GM08714 (cell line): ENCODE measurements around the gene IMPG2.

Experiments used
- H3K4me3 ChIP-seq: fragments of 200-500 bp; sonication (Bioruptor generic); 2 replicates; pipeline ENCODE4 v1.5.1; 2014; ENCODE audit warnings: mild to moderate bottlenecking, low read length, inconsistent platforms
- ZNF274 ChIP-seq: IDR thresholded peaks from 2 replicates; pipeline ENCODE4 v1.6.1; 2012; ENCODE audit warnings: mild to moderate bottlenecking, low read depth, low read length

The IMPG2 gene

GRCh38 chr3:101195951-101196713 is 124.2 kb downstream of the IMPG2 start:
- no peak overlapping the region for H3K4me3 ChIP-seq
- TF ChIP-seq ZNF274: no peak

- no peak overlapping the region for H3K4me3 ChIP-seq
- no peak for TF ChIP-seq ZNF274
Observed at GRCh38 chr3:101194392-101194791, 126.0 kb downstream of the IMPG2 start.

GRCh38 chr3:101193957-101194356 is 126.4 kb downstream of the IMPG2 start:
- H3K4me3 ChIP-seq: no peak overlapping the region
- no peak for TF ChIP-seq ZNF274

- no peak overlapping the region for H3K4me3 ChIP-seq
- no peak for TF ChIP-seq ZNF274
Observed at GRCh38 chr3:101189796-101190195, 130.6 kb downstream of the IMPG2 start.

- no peak overlapping the region for H3K4me3 ChIP-seq
- no peak for TF ChIP-seq ZNF274
Observed at GRCh38 chr3:101189176-101189575, 131.2 kb downstream of the IMPG2 start.

GRCh38 chr3:101185341-101185740 is 135.0 kb downstream of the IMPG2 start:
- H3K4me3 ChIP-seq: no peak overlapping the region
- TF ChIP-seq ZNF274: no peak

GRCh38 chr3:101184111-101184510 is 136.3 kb downstream of the IMPG2 start:
- no peak overlapping the region for H3K4me3 ChIP-seq
- TF ChIP-seq ZNF274: no peak

GRCh38 chr3:101183151-101183550 is 137.2 kb downstream of the IMPG2 start:
- no peak for TF ChIP-seq ZNF274
- H3K4me3 ChIP-seq: no peak overlapping the region

GRCh38 chr3:101182734-101183133 is 137.6 kb downstream of the IMPG2 start:
- TF ChIP-seq ZNF274: no peak
- no peak overlapping the region for H3K4me3 ChIP-seq

GRCh38 chr3:101181801-101182200 is 138.6 kb downstream of the IMPG2 start:
- TF ChIP-seq ZNF274: no peak
- H3K4me3 ChIP-seq: no peak overlapping the region

GRCh38 chr3:101179637-101180036 is 140.7 kb downstream of the IMPG2 start:
- no peak overlapping the region for H3K4me3 ChIP-seq
- no peak for TF ChIP-seq ZNF274

GRCh38 chr3:101177577-101177976 is 142.8 kb downstream of the IMPG2 start:
- H3K4me3 ChIP-seq: no peak overlapping the region
- no peak for TF ChIP-seq ZNF274
